Activated CD4-positive, alpha-beta T cell treated with anti-CD3 and anti-CD28 coated beads, Interleukin-2, amount 50 U/mL, for 48 hours (primary cell): ENCODE results near the gene SLC7A5.
"Not testable (repeated sequence)": the region's sequence is repeated elsewhere in the genome, so short reads cannot be mapped to it uniquely, and the experiment has no call there.

Experiments
- DNase-seq, 2 experiments: peaks; one replicate each; pipeline ENCODE4 v3.0.0-alpha.2; 2020

The SLC7A5 gene

DNA sequence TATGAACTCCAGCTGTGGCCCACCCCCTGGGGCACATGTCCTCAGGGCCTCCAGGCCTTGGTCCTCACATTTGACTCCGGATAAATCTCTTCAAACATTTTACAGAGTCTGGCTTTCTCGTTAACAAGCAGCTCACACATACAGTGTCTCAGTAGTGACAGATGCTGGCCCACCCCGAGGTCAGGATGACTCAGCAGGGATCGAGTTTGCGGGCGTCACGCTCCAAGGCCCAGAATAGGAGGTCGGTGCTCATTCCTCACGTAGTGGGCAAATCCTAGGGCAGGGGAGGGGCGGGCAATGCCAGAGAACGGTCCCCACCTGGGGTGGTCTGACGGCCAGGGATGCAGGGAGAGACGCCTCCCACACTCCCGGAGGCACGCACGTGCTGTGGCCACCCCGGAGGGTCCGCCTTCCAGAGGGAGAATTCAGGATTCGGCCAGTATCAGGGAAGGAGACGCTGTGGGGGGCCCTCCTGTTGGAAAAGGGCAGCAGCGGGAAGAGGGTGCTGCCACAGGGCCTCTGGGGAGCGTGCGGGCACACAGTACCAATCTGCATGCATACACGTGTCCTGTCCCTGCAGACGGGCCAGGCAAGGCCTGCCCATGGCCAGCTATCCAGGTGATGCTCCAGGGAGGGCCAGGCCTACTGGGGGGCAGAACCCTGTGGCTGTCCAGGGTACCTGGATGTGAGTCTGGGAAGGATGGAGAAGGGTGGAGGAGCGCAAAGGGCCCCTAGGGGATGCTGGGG is 8.6 kb downstream of the SLC7A5 start:
- DNase-seq = no peak

DNA sequence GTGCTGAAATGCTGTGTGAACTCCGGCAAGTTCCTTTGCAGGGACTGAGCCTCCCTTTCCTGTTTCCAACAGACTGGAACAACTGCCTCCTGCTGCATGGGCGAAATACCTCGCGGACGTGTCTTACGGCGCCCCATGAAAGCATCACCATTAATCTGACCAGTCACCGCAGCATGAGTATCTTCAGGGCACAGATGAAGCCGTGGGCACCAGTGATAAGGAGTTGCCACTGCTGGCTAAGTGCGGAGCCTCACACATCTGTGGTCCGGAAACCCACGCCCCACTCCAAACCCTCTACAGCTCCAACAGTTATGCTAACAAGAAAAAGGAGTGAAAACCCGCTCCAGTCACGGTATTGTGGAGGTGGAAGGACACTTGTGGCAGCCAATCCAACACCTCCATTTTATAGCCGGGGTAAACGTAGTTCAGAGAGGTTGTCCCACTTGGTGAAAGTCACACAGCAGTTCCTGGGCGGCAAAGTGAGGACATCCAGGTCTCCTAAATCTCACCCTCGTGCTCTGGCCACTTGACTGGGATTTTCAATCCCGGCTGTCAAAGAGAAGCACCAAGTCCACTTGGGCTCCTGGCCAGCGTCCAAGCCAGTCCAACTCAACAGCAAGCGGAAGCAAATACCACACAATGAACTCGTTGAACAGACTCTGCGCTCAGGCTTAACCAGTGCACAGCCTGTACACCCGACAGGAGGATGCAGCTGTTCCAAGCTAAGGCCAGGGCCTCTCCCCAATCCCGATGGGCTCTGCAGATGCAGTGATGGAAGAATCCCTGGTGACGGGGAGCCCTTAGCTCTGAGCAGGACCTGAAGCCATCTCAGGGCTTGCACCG is 10.9 kb downstream of the SLC7A5 start:
- DNase-seq = not testable (repeated sequence)

DNA sequence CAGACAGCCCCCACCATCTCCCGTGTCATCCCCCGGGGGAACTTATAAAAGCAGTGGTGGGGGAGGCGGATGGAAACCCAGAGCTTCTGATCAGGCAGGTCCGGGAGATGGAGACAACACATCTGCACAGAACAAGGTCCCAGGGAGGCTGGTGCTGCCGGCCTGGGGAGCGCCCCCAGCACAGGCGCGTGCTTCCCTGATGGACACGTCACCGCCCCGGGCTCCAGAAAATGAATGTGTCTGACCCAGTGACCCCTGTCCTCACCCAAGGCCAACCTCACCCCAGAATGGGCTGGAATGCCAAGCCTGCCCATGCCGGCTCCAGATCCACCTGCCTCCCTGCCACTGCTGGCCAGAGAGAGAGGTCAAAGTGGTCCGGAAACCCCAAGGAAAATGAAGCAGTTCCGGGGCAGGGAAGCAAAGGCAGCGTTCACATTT is 12.5 kb downstream of the SLC7A5 start:
- no peak for DNase-seq

DNA sequence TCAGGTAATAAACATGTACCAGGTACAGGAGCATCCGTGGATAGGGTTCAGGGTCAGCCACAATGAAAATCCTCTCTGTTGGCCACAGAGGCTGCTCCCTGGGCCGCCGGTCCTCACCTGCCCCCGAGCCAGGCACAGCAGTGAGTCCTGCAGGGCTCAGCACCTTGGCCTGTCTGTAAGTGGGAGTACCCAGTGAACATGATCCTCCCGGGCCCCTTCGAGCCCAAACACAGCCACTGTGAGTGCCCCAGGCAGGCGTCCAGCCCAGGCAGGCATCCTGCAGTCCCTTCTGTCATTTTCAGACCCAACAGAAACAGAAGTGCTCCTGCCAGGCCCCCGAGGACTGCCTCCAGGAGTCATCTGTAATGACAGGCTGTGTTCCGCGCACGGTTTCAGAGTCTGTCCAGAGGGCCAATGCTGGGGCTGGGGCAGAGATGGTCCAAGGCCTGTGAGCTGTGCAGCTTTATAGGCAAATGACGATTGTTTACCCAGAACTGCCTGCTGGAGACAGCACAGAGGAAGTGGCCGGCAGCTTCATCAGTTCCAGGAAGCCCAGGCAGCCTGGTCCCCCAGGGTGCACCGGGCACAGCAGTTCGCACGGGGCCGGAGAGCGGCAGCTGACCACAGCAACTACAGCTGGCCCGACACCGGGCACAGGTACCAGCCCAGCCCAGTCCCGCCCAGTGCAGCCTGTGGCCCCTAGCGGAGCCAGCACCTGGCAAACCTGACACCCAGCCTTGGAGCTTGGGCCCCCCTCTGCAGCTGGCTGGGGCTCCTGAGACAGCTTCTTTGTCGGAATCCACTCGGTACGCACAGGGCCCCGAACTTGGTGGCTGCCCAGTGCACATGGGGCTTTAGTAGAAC is 13.2 kb downstream of the SLC7A5 start:
- DNase-seq = peak in 1 of 2 experiments; percentile 51

DNA sequence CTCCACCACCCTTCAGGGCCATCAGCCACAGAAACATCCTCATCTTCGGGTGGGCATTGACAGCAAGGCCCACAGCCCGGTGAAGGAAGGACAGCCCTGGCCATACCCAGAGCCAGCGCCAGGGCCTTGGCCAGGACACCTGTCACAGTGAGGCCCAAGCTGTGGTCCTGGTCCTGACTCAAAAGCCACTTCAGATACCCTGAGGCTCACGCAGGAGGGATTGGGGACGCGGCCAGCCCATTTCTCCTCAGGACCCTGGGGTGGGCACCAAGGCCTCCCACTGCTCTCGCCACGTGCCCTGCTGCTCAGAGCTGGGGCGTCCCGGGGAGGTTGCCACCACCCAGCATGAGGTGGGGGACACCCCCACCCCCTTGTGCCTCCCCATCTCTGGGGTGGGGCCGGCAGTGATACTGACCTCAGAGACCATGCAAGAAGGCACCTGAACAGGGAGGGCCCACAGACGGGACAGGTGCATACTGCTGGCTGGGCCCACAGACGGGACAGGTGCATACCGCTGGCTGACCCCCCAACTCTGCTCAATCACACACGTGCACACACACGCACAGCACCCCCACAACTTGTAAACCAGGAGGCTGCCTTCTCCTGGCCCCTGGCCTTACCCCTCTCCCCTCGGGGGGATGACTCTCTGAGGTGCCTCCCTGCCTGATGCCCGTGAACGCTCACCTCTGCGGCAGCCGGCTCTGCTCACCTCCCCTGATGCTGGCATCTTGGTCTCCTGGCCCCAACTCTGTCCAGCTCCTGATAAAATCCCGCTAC is 14.2 kb downstream of the SLC7A5 start:
- DNase-seq = no peak

DNA sequence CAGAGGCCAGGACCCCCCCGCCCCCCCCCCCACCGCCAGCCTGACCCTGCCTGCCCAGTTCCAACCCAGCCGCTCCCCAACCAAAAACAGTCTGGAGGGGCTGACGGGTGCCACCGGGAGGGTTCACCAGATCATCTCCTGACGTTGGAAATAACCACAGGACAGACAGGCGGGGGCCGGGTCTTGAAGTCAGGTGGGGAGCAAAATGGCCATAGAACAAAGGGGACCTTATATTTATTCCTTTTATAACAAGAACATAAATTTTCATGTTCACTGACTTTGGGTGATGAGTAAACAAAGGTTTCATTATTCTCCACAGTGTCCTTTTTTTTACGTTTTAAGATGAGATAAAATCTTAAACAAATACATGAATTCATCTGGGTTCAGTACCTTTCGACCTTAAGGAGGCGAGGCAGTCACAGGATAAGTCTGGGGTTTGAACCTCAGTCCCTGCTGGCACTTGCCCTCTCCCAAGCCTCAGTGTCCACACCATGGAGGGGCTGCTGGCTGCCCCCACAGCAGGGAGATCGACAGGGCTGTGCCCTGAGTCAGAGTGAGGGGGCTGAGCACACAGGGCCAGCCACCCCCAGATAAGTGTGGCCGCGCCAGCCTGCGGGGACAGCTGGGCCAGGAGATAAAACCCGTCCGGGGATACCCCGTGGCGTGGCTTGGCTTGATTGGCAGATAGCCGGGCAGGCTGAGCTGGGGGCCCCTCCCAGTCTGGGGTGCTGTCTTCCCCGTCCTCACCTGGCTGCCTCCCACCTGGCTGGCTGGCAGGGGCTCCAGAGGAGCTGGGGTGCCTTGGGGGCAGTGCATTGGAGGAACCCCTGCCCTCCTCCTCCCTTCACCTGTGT is 15.0 kb downstream of the SLC7A5 start:
- DNase-seq = no peak

DNA sequence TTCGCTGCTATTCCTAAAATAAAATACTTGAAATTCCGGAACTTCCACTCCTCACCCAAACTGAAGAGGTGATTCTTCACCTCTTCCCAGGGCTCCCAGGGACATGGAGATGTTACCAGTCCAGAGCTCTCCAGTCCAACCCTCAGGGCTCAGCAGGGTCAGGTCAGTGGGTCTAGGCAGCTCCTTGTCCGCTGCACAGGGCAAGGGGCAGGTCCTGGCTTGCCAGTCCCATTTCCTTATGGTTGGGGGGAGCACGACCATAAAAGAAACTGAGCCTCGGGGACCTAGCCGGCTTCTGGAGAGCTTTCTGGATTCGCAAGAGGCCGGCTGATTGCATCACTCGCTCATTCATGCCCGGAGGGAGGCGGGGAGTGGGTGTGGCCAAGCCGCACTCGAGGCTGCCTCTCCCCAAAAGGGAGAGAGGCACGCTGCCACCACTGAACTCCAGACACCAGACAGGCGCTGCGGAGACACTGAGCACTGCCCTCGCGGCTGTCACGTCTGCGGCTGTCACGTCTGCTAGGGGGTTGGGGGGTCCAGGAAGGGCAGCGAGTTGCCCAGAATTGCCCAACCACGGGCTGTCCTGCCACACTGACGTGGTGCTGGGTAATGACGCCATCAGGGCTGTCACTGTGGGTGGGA is 15.8 kb downstream of the SLC7A5 start:
- DNase-seq = peak; percentile 92 to 94

DNA sequence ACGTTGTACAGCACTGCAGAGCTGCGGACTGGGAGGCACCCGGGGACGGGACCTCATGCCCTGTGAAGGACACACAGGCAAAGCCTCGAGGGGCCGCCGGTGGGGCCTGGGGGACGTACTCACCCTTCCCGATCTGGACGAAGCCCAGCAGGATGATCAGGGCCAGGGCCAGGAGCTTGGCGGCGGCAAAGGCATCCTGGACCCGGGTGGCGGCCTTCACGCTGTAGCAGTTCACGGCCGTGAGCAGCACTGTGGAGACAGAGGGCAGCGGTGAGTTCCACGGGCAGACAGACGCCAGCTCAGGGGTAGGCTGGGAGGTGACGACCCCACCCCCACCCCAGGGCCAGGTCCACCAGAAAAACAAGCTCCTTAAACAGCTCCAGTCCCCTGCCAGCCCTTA is 17.7 kb downstream of the SLC7A5 start:
- no peak for DNase-seq

DNA sequence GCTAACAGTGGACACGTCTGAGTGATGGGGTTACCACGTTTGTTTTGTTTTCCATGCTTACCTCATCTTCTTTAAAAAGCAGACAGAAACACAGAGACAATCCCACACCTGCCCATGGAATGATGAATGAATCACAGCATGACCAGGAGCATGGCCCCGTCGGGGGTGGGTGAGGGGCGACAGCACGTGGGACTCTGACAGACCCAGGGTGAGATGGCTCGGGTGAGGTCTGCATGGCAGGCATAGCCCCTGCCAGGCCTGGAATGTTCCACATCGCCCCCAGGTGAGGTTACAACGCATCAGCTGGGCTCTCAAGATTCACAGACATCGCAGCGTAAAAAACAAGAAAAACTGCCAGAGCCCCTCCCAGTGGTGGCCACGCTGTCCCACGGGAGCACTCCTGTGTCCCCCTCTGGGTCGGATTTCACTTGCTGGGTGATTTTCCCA is 18.1 kb downstream of the SLC7A5 start:
- no peak for DNase-seq

DNA sequence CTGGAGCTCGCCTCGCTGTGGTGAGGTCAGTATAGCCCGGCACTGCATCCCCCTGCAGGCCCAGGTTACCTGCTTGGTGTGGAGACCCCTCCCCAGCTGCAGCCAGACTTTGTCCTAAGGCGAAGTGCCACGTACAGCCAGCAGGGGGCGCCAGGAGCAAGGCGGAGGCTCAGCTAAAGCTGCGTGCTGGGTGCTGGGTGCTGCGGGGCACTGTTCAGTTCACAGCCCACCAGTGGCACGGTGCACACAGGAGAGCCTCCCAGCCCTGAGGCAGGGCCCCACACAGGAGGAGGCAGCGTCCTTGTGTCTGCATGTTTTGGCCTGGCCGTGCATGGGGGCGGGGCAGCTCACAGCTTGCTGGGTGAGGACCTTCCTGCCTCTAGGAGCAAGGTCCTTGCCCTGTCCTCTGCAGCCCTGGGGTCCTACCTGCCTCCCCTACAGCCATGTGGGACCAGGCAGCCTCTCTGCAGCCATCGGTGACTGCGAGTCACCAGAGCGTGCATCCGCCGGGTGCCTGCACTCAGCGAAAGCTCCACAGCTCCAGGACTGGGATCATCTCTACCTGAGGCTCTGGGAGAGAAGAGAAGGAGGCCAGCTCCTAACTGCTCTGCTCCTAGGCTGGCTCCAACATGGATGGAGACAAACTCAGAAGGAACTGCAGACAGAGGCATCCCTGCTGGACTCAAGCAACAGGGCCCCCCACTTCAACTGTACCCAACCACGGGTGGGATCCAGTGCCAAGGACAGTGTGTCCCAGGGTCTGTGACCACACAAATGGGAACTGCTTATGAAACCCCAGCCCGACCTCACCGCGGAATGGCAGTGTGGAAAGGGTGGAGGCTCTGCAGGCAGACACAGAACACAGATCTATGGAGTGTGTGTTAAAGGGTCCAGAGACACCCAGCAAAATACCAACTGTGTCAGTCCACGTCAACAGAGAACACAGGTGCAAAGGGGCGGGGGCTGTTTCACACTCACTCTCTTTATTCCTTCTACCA is 19.0 kb downstream of the SLC7A5 start:
- DNase-seq = peak; percentile 76 to 81

DNA sequence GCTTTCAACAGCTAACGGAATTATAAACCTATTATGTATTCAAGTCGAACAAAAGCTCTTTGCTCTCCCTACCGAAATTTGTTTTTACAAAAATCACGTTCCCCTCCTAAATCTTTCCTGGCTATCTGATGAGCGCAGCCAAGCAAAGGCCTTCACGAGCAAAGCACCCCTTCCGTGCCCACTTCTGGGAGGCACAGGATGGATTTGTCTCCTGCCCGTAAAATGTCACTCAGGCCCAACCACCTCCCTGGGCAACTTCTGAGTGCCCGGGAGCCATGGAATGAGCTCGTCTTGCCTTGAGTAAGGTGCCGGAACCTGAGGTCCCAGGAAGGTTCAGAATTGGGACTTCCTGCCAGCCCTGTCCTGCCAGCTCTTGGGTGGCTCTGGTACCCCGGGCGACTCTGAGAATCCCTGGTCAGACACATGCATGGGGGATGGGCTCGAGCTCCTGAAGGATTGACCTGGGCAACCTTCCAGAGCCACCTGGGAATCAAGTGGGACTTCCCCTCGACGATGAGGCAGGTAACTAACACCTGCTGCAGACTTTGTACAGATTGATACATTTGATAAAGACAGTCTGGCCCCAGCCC is 19.8 kb downstream of the SLC7A5 start:
- no peak for DNase-seq

DNA sequence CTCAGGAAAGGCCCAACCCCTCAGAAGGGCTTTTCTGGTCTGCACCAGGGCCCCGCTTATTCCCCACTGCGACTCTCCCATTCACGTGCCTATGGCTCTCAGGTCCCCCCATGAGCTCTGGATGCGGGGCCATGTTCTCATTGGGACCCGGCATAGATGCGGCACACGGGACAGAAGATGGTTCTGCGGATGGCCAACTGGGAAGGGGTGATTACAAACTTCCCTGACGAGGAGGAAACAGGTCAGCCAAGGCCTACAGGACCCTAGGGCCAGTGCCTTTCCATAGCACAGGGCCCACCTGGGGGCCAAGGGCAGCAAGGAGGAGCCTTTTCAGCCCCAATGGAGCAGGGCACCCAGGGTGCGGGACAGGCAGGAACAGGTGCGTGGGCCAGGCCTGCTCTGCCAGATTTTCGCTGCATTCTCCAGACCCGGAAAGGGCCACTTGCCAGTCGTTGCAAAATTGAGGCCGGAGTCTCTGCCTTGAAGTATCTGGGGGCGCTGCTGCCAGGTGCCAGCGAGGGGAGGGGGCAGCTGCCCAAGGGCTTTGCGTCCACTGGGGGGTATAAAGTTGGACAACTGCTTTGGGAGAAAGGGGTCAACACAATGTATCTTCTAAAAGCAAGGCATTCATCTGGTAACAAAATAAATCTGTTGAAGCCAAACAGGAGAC is 20.5 kb downstream of the SLC7A5 start:
- no peak for DNase-seq

DNA sequence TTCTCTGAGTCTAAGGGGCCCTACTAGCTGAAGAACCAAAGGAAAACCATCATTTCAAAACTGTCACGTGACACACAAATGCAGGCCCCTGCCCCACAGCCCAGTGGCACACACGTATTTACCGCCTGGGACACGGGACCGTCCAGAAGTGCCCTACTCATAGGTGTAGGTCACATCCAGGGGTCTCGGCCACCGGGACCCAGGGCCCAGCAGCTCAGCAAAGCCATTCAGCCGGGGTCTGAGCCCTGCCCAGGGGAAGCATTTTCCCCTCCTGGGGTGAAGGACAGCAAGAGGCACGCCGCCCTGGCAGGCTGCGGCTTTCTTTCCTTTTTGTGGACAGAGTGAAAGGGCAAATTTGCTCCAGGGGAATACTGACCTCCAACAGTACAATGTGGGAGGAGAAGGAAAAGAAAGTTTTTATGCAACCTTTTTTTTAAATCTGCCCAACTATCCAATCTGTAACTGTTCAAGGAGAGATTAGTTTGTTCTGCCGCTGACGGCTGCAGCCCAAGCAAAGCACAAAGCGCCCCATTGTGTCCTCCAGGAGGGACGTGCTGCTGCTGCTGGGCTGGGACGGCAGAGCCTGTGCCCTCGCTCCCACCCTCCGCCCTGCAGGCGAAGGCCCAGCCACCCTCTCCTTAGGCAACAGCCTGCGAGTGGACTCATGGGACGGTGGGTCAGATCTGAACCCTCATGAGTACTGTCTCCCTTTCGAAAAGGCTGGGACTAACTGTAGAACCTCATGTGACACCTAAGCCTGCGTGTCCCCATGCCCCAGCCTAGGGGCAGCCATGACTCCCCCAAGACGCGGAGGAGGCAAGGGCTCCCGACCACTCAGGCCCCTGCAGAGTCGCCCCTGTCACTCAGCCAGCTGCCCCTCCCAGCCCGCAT is 21.3 kb downstream of the SLC7A5 start:
- no peak for DNase-seq

DNA sequence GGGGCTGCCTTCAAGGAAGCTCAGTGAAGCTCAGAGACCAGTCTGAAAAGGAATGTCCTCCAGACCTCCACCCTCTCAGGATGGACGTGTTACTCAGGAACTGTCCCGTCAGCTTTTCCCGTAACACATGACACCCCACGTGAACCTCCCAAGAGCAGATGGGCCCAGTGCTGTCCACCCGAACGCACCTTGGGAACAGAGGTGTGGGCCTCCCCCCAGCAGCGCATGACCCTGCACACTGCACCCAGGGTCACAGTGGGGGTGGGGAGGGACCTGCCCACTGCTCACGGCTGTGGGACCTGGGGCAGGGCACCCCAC is 21.9 kb downstream of the SLC7A5 start:
- no peak for DNase-seq

DNA sequence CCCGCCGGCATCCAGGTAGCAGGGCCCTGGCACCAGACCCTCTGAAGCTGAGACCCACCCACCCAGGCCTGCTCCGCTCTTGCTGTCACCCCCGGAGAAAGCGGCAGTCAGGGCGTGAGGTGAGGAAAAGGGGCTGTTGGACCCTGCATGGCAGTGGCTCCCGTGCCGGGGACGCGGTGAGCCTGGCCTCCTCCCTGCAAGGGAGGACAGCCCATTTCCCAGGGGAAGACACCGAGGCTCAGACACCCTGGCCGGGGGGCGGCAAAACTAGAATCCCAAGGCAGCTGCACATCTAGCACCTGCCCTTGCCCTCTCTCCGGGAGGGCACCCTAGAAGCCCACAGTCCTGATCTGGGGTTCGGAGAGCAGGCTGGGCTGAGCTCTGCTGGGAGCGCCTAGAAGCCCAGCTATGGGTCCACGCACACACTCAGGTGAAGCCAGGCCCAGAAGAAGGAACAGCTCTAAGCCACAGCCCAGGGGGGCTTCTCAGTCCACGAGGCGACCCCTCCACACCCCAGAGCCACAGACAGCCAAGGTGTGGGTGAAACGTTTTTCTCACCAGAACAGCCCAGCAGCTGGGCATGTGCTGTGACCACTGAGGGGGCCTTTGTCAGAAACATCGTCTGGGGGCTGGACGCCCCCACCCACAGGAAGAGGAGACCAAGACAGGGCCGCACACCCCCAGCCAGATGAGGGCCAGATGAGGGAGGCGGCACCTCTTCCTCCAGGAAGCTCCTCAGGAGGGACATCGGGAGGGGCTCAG is 22.4 kb downstream of the SLC7A5 start:
- DNase-seq = no peak

DNA sequence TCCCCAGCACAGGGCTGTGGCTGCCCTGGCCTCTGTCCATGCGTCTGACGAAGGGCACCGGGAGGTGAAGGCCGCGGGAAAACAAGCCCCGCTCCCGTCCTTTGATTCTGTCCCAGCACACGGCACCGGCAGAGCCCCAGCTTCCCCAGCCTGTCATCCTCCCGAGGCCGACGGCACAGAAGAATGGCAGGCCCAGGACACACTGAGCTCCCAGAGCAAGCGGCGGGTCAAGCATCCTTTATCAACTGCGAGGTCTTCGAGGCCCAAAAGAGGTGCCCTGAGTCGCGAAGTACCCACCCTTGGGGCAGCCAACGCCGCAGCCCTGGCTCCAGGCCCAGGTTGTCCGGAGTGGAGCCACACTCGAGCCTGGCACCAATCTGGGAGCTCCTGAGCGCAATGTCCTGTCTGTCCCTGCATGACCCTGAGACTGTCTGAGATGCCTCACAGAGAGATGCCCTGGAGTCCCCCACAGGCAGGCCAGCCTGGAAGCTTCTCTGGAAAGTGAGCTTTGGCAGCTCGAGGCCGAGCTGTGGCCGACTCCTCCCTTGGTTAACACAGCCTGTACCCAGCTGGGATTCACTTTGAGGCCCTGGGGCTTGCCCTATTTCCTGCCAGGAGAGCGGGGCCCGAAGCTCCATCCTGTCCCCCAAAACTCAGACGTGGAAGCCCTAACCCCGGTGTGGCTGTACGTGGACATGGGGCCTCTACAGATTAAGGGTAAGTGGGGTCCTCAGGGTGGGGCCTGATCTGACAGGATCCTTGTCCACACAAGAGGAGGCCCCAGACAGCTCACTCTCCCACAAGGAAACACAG is 23.3 kb downstream of the SLC7A5 start:
- DNase-seq = no peak
